Vagina (tissue), 2 donors: Measurements from ENCODE around the gene INPP5B.

Experiments used
- POLR2A ChIP-seq, 2 donors: fragments of 450-650 bp; IDR thresholded peaks; one replicate each; pipeline ENCODE4 v1.6.1; 2017; ENCODE audit warnings: antibody characterized with exemption in 2 of 2, mild to moderate bottlenecking in 2 of 2, moderate library complexity in 2 of 2
- TF ChIP-seq, protein P1 (sequence below), 3 experiments: fragments of 450-650 bp in 2 of 3; fragments of 200-600 bp in 1 of 3; sonication (generic) in 1 of 3; IDR thresholded peaks; one replicate each; pipeline ENCODE4 v1.5.1; 2017 to 2019; ENCODE audit warnings: antibody characterized with exemption in 3 of 3, mild to moderate bottlenecking in 2 of 3, moderate library complexity in 2 of 3

DNA sequence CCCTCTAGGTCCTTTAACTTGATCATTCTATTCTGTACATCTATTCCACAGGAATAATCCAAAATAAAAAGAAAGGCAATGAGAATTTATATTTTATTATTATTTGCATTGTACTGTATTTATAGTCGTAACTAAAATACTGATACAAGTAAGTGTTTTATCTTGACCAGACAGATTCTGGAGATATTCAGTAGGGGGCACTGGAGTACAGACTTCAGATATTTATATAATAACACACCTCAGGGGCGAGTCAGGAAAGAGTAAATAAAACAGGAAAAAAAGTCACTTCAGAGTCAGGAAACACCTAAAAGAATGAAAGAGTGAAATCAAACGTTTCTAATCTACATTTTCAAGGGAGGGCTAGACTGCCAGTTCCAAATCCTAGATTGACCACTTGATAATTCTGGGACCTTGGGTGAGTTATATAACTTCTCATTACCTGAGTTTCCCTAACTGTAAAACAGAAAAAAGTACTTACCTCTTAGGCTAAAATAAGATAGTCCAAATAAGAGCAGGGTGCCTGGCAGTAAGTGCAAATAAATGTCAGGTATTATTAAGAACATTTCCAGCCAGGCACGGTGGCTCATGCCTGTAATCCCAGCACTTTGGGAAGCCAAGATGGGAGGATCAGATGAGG, 56.4 kb downstream of the INPP5B start:
- TF ChIP-seq POLR2A (IDR thresholded peaks at IDR 0.05) = no peak
- TF ChIP-seq, protein P1, sequence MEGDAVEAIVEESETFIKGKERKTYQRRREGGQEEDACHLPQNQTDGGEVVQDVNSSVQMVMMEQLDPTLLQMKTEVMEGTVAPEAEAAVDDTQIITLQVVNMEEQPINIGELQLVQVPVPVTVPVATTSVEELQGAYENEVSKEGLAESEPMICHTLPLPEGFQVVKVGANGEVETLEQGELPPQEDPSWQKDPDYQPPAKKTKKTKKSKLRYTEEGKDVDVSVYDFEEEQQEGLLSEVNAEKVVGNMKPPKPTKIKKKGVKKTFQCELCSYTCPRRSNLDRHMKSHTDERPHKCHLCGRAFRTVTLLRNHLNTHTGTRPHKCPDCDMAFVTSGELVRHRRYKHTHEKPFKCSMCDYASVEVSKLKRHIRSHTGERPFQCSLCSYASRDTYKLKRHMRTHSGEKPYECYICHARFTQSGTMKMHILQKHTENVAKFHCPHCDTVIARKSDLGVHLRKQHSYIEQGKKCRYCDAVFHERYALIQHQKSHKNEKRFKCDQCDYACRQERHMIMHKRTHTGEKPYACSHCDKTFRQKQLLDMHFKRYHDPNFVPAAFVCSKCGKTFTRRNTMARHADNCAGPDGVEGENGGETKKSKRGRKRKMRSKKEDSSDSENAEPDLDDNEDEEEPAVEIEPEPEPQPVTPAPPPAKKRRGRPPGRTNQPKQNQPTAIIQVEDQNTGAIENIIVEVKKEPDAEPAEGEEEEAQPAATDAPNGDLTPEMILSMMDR (IDR thresholded peaks at IDR 0.05) = peak in 1 of 3 experiments; percentile 26
